H1 (cell line): ENCODE data around the gene DCTN3. TPM values are rescaled to one million over a fixed set of nuclear protein-coding genes. Genes with fewer than 3 reads are reported as not detected.

Experiments used
- CTCF ChIA-PET: fragments of 300-600 bp; sonication (Branson Sonifier 250); formaldehyde crosslinking; loops from one replicate; lab custom pipeline; 2021; ENCODE audit not compliant: partially characterized antibody; lab: Charles Lee
- POLR2A ChIA-PET: fragments of 300-600 bp; sonication (Branson Sonifier 250); formaldehyde crosslinking; loops from one replicate; lab custom pipeline; 2021; ENCODE audit warnings: inconsistent platforms; ENCODE audit not compliant: partially characterized antibody; lab: Charles Lee
- DNase-seq, 2 experiments: peaks; one replicate each; pipeline versions ENCODE4 v3.0.0 to v3.0.0-alpha.2; 2010 to 2022; ENCODE audit warnings: low spot score in 2 of 2, low read depth in 1 of 2, mixed read lengths in 1 of 2
- FAIRE-seq: peaks from 2 replicates; lab custom pipeline; 2011; peaks lifted over from hg19 to GRCh38; lab: Jason Lieb, UNC
- H2AFZ ChIP-seq: 2 replicates; pipeline ENCODE4 v1.8.1; 2012; ENCODE audit warnings: low read length, inconsistent platforms
- H2AK5ac ChIP-seq: 2 replicates; pipeline ENCODE4 v1.6.1; 2013; ENCODE audit warnings: low read depth, low read length
- H2BK120ac ChIP-seq: replicated peaks from 2 replicates; pipeline ENCODE3; 2013; ENCODE audit warnings: low read depth, low read length, inconsistent platforms
- H2BK12ac ChIP-seq: 2 replicates; pipeline ENCODE4 v1.6.1; 2013; ENCODE audit warnings: low read depth, low read length
- H2BK15ac ChIP-seq: 2 replicates; pipeline ENCODE4 v1.6.1; 2013; ENCODE audit warnings: low read length
- H2BK20ac ChIP-seq: 2 replicates; pipeline ENCODE4 v1.6.1; 2013; ENCODE audit warnings: low read length
- H2BK5ac ChIP-seq: 2 replicates; pipeline ENCODE4 v1.6.1; 2013; ENCODE audit warnings: low read depth, low read length
- H3K14ac ChIP-seq: 2 replicates; pipeline ENCODE4 v1.6.1; 2013; ENCODE audit warnings: inconsistent platforms; ENCODE audit not compliant: insufficient read length
- H3K18ac ChIP-seq: 2 replicates; pipeline ENCODE4 v1.6.1; 2013; ENCODE audit warnings: low read length; ENCODE audit errors: extremely low read depth
- H3K23ac ChIP-seq: 2 replicates; pipeline ENCODE4 v1.6.1; 2013; ENCODE audit warnings: inconsistent platforms; ENCODE audit not compliant: insufficient read length
- H3K23me2 ChIP-seq: 2 replicates; pipeline ENCODE4 v1.6.1; 2013; ENCODE audit warnings: low read depth, low read length
- H3K27ac ChIP-seq: 2 replicates; pipeline ENCODE4 v1.6.1; 2011; ENCODE audit warnings: low read depth, low read length, inconsistent platforms
- H3K27me3 ChIP-seq, 4 experiments: replicated peaks in 1 of 4; 1 replicate in 1 of 4; 2 replicates in 3 of 4; pipeline versions ENCODE4 v1.6.1 to v1.8.1; 2011 to 2013; ENCODE audit warnings: low read length in 3 of 4, mild to moderate bottlenecking in 3 of 4, inconsistent platforms in 2 of 4, mixed read lengths in 2 of 4, moderate library complexity in 1 of 4; ENCODE audit not compliant: control insufficient read depth in 3 of 4, insufficient read depth in 3 of 4; ENCODE audit errors: extremely low read depth in 1 of 4
- H3K36me3 ChIP-seq, 4 experiments: 2 replicates each; pipeline versions ENCODE4 v1.6.1 to v1.8.1; 2011 to 2013; ENCODE audit warnings: mild to moderate bottlenecking in 4 of 4, low read length in 3 of 4, moderate library complexity in 2 of 4, control low read depth in 1 of 4, inconsistent platforms in 1 of 4; ENCODE audit not compliant: insufficient read depth in 4 of 4, control insufficient read depth in 2 of 4
- H3K4ac ChIP-seq: replicated peaks from 2 replicates; pipeline ENCODE3; 2013; ENCODE audit warnings: low read length, low read depth, mixed read lengths, inconsistent platforms; ENCODE audit not compliant: insufficient read length
- H3K4me1 ChIP-seq, 4 experiments: replicated peaks in 1 of 4; 1 replicate in 1 of 4; 2 replicates in 3 of 4; pipeline versions ENCODE4 v1.6.1 to v1.8.1; 2011 to 2013; ENCODE audit warnings: low read length in 3 of 4, inconsistent platforms in 2 of 4, mixed read lengths in 1 of 4; ENCODE audit not compliant: insufficient read depth in 4 of 4, control insufficient read depth in 3 of 4
- H3K4me2 ChIP-seq, 2 experiments: 2 replicates each; pipeline versions ENCODE4 v1.6.1 to v1.8.1; 2011 to 2013; ENCODE audit warnings: low read depth in 2 of 2, low read length in 2 of 2, control low read depth in 1 of 2, inconsistent platforms in 1 of 2, mild to moderate bottlenecking in 1 of 2; ENCODE audit not compliant: insufficient read depth in 1 of 2
- H3K4me3 ChIP-seq, 4 experiments: fragments of 200-600, 300-600 bp in 1 of 4; sonication (generic), shearing (Covaris generic), sonication (Bioruptor Twin) in 1 of 4; 2 replicates each; pipeline versions ENCODE4 v1.5.1 to v1.8.1; 2011 to 2016; ENCODE audit warnings: low read length in 4 of 4, low read depth in 3 of 4, control low read depth in 2 of 4, inconsistent platforms in 2 of 4, mild to moderate bottlenecking in 2 of 4, mixed read lengths in 1 of 4, moderate library complexity in 1 of 4; ENCODE audit not compliant: insufficient read depth in 2 of 4; ENCODE audit errors: extremely low read depth in 1 of 4
- H3K56ac ChIP-seq: replicated peaks from 2 replicates; pipeline ENCODE3; 2013; ENCODE audit warnings: low read depth, mild to moderate bottlenecking, mixed read lengths, low read length, inconsistent platforms; ENCODE audit not compliant: insufficient read length
- H3K79me1 ChIP-seq: 2 replicates; pipeline ENCODE4 v1.6.1; 2013; ENCODE audit warnings: low read depth, low read length, control low read depth
- H3K79me2 ChIP-seq, 2 experiments: 2 replicates each; pipeline versions ENCODE4 v1.6.1 to v1.8.1; 2012 to 2013; ENCODE audit warnings: low read length in 2 of 2, mild to moderate bottlenecking in 2 of 2, inconsistent platforms in 1 of 2; ENCODE audit not compliant: insufficient read depth in 2 of 2, control insufficient read depth in 1 of 2
- H3K9ac ChIP-seq, 4 experiments: replicated peaks in 1 of 4; 1 replicate in 1 of 4; 2 replicates in 3 of 4; pipeline versions ENCODE4 v1.6.1 to v1.8.1; 2011 to 2013; ENCODE audit warnings: low read depth in 3 of 4, low read length in 3 of 4, control low read depth in 2 of 4, mild to moderate bottlenecking in 2 of 4, moderate library complexity in 2 of 4, inconsistent platforms in 1 of 4; ENCODE audit errors: extremely low read depth in 1 of 4
- H3K9me3 ChIP-seq, 2 experiments: 2 replicates each; pipeline versions ENCODE4 v1.6.1 to v1.8.1; 2012 to 2013; ENCODE audit warnings: mild to moderate bottlenecking in 2 of 2, moderate library complexity in 2 of 2, control low read depth in 1 of 2, inconsistent platforms in 1 of 2, low read depth in 1 of 2, low read length in 1 of 2, mixed read lengths in 1 of 2; ENCODE audit not compliant: insufficient read depth in 2 of 2
- H4K20me1 ChIP-seq, 2 experiments: replicated peaks in 1 of 2; 2 replicates each; pipeline versions ENCODE3 to v1.8.1; 2011 to 2013; ENCODE audit warnings: inconsistent platforms in 2 of 2, low read length in 2 of 2, mild to moderate bottlenecking in 1 of 2; ENCODE audit not compliant: insufficient read depth in 2 of 2, control insufficient read depth in 1 of 2
- H4K5ac ChIP-seq: 2 replicates; pipeline ENCODE4 v1.6.1; 2013; ENCODE audit warnings: low read length, low read depth, mixed read lengths, inconsistent platforms; ENCODE audit not compliant: insufficient read length
- H4K8ac ChIP-seq: 2 replicates; pipeline ENCODE4 v1.8.0; 2013; ENCODE audit warnings: mild to moderate bottlenecking, moderate library complexity, low read length, inconsistent platforms; ENCODE audit not compliant: insufficient read depth; ENCODE audit errors: extremely low read depth
- H4K91ac ChIP-seq: replicated peaks from 2 replicates; pipeline ENCODE3; 2013; ENCODE audit warnings: low read length, mixed read lengths, inconsistent platforms; ENCODE audit not compliant: insufficient read length
- BACH1 ChIP-seq: IDR thresholded peaks from 2 replicates; pipeline ENCODE4 v1.6.1; 2012; ENCODE audit warnings: low read length, improper control_type of control experiment
- CHD1 ChIP-seq: IDR thresholded peaks from 2 replicates; pipeline ENCODE4 v1.6.1; 2012; ENCODE audit warnings: low read depth, low read length, improper control_type of control experiment
- CREB1 ChIP-seq: IDR thresholded peaks from 2 replicates; pipeline ENCODE4 v1.6.1; 2012; ENCODE audit warnings: inconsistent platforms
- FOSL1 ChIP-seq: IDR thresholded peaks from 2 replicates; pipeline ENCODE4 v1.6.1; 2011; ENCODE audit warnings: mild to moderate bottlenecking, low read depth, low read length, moderate library complexity; ENCODE audit not compliant: insufficient read depth
- GABPA ChIP-seq: IDR thresholded peaks from 2 replicates; pipeline ENCODE4 v1.6.1; 2011; ENCODE audit warnings: mild to moderate bottlenecking, low read length, moderate library complexity, borderline replicate concordance; ENCODE audit not compliant: insufficient read depth
- KDM1A ChIP-seq: fragments of 200-600, 300-600 bp; sonication (generic); IDR thresholded peaks from 2 replicates; pipeline ENCODE4 v1.7.1; 2016; ENCODE audit warnings: mild to moderate bottlenecking, low read length, borderline replicate concordance
- KDM5A ChIP-seq: fragments of 200-600 bp; IDR thresholded peaks from 2 replicates; pipeline ENCODE4 v1.7.1; 2012; ENCODE audit warnings: mild to moderate bottlenecking, low read length, inconsistent platforms, mixed read lengths
- SIN3A ChIP-seq, 2 experiments: IDR thresholded peaks in 1 of 2; conservative IDR thresholded peaks in 1 of 2; 2 replicates each; pipeline ENCODE4 v1.6.1; 2011 to 2012; ENCODE audit warnings: low read length in 2 of 2, improper control_type of control experiment in 1 of 2, low read depth in 1 of 2, mild to moderate bottlenecking in 1 of 2
- SP1 ChIP-seq: IDR thresholded peaks from 2 replicates; pipeline ENCODE4 v1.6.1; 2011; ENCODE audit warnings: low read depth, low read length
- TAF7 ChIP-seq: optimal IDR thresholded peaks from 2 replicates; pipeline ENCODE3; 2011; ENCODE audit warnings: low read depth, mild to moderate bottlenecking, inconsistent platforms, low read length, moderate library complexity, borderline replicate concordance
- YY1 ChIP-seq: IDR thresholded peaks from 2 replicates; pipeline ENCODE4 v1.6.1; 2011; ENCODE audit warnings: low read depth, mild to moderate bottlenecking, low read length
- WGBS, 2 experiments: shearing (Covaris generic) in 1 of 2; methylation state at CpG; one replicate each; pipeline versions ENCODE4 v1.1.6 to v1.1.7; 2013 to 2015; ENCODE audit warnings: low lambda C conversion rate in 2 of 2, mixed read lengths in 2 of 2, inconsistent platforms in 1 of 2, low coverage in 1 of 2, missing lambda C conversion rate in 1 of 2; ENCODE audit not compliant: insufficient replicate concordance in 2 of 2, insufficient coverage in 1 of 2, insufficient read length in 1 of 2; ENCODE audit errors: extremely low coverage in 1 of 2, missing lambda C conversion rate in 1 of 2; 5-methylcytosine and 5-hydroxymethylcytosine counted together
- polyA plus RNA-seq, 7 experiments: library from polyadenylated mRNA; depleted of rRNA in 3 of 7; stranded (reverse) in 5 of 7; unstranded in 2 of 7; fragments of >200 nt in 5 of 7; fragments of 200-250 nt in 2 of 7; gene quantifications; 1 replicate in 5 of 7; 2 replicates in 1 of 7; 4 replicates in 1 of 7; pipeline versions ENCODE4 v1.2.1 to v1.2.3, GENCODE V29; 2011 to 2013; ENCODE audit warnings: missing spikeins in 2 of 7, mixed read lengths in 2 of 7
- total RNA-seq: library from RNA; stranded (reverse); fragmentation: NEBNext Ultra II Directional; extraction: Animal tissue kit (Norgen Biotek cat#: 25700); gene quantifications from 2 replicates; pipeline ENCODE4 v1.2.1, GENCODE V29; 2021
- TF ChIP-seq, protein P1 (sequence below): IDR thresholded peaks from 2 replicates; pipeline ENCODE4 v1.6.1; 2011; ENCODE audit warnings: low read length, improper control_type of control experiment
- TF ChIP-seq, protein P2 (sequence below): IDR thresholded peaks from 2 replicates; pipeline ENCODE4 v1.6.1; 2012; ENCODE audit warnings: inconsistent platforms

Gene DCTN3
- total and polyA plus RNA-seq, 2 of the 8 experiments (the other 6 are each of a cell fraction or from before 2014, with no cell fraction given): 25.6 to 39.2 TPM

- POLR2A ChIA-PET: no interaction called here
- Histone ChIP-seq H3K23me2 (peaks cover 7% of the 10 kb centered on the region; the same call in 1 of the 2 replicates), H3K14ac (no peak overlapping the region), H3K4me3 (no peak overlapping the region), H2BK5ac (no peak overlapping the region; the same call in 1 of the 2 replicates), H4K5ac (no peak overlapping the region), H3K4me2 (no peak overlapping the region), H3K79me2 (no peaks in the 10 kb centered on the region), H3K4ac (no peak overlapping the region), H3K36me3 (no peaks in the 10 kb centered on the region), H4K91ac (no peak overlapping the region), H3K79me1 (no peaks in the 10 kb centered on the region), H3K27me3 (peaks cover 0 to 3% (median 0%) of the 10 kb centered on the region in 4 experiments; a peak in 1 of 7 replicates), H3K9ac (no peak overlapping the region; a peak in 1 of 7 replicates), H2BK20ac (no peak overlapping the region), H2AFZ (no peak overlapping the region), H3K4me1 (peaks cover 0 to 8% (median 5%) of the 10 kb centered on the region in 4 experiments; a peak in 6 of 7 replicates), H3K9me3 (no peaks in the 10 kb centered on the region), H2BK15ac (no peak overlapping the region), H3K18ac (no peak overlapping the region), H3K27ac (no peak overlapping the region), H4K8ac (no peak overlapping the region), H2BK120ac (no peak overlapping the region), H2BK12ac (no peak overlapping the region), H2AK5ac (no peak overlapping the region), H4K20me1 (no peaks in the 10 kb centered on the region), H3K23ac (no peak overlapping the region), H3K56ac (no peak overlapping the region)
- DNase-seq (no peak), FAIRE-seq (no peak)
- WGBS, 2 experiments: 72% methylated on average over 2 of the region's 2 CpGs; no CpG with 5 or more reads in 1 of the 2 experiments
- CTCF ChIA-PET: interaction anchor here (0.6 to 16.9 kb wide), 10 partner anchors 10 to 113 kb away, joined by 3 to 401 read pairs (median 69); partner anchors contain the start of genes ARID3C and SIGMAR1
- TF ChIP-seq SP1: no peak
- no peak for TF ChIP-seq KDM5A
- TF ChIP-seq CHD1: no peak
- TF ChIP-seq, protein P1, sequence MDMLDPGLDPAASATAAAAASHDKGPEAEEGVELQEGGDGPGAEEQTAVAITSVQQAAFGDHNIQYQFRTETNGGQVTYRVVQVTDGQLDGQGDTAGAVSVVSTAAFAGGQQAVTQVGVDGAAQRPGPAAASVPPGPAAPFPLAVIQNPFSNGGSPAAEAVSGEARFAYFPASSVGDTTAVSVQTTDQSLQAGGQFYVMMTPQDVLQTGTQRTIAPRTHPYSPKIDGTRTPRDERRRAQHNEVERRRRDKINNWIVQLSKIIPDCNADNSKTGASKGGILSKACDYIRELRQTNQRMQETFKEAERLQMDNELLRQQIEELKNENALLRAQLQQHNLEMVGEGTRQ: no peak
- no peak for TF ChIP-seq GABPA
- TF ChIP-seq TAF7: no peak
- no peak for TF ChIP-seq CREB1
- no peak for TF ChIP-seq YY1
- TF ChIP-seq, protein P2, sequence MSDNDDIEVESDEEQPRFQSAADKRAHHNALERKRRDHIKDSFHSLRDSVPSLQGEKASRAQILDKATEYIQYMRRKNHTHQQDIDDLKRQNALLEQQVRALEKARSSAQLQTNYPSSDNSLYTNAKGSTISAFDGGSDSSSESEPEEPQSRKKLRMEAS: no peak
- no peak for TF ChIP-seq FOSL1
- no peak for TF ChIP-seq BACH1
- no peak for TF ChIP-seq SIN3A (conservative IDR thresholded peaks at IDR 0.05 in 1 of 2, IDR thresholded peaks at IDR 0.05 in 1 of 2; ENCODE audit: low read depth in 1 of 2, low read length in 2 of 2)
- no peak for TF ChIP-seq KDM1A
Observed at GRCh38 chr9:34607331-34607730, 13.0 kb downstream of the DCTN3 start.
